Hippocampal formation (tissue), 2 donors: ENCODE results near the gene C10orf120.

Experiments used
- DNase-seq, 2 donors: peaks; one replicate each; lab custom pipeline; 2025; lab: John Stamatoyannopoulos, UW

The C10orf120 gene

DNA sequence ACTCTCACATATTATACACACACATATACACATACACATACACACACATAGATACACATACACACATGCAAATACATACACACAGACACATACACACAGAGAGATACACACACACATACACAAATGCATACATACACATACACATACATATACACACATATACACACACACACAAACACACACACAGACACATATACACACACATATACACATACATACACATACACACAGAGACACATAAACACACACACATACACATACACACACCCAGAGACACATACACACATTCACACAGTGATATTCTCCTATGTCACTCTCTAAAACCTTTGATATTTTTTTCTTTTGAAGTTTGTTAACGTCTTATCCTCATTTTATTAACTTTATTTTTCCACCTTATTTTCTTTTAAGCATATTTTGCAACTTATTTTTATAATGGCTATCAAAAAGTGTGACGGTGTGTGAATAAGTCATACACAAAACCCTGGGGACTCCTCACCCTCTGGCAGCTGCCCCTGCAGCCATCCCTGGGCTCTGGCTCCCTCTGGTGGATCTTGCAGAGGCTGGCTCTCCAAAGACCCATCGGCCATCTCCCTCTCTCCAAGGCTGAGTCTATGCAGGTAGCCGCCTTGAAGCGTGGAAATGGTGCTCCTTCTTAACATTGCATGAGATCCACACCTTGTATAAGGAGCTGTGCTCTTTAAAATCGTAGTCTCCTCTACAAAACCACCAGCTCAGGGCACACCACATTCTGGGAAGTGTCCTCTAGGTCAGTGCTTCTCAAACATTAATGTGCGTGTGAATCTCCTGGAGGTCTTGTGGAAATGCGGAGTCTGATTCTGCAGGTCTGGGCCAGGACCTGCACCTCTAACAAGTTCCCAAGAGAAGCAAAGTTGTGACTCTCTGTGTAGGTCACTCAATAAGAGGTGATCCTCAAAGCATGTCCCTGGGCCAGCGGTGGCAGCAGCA lies 4.1 kb upstream of the C10orf120 start:
- peak; percentile 39 to 79 for DNase-seq

DNA sequence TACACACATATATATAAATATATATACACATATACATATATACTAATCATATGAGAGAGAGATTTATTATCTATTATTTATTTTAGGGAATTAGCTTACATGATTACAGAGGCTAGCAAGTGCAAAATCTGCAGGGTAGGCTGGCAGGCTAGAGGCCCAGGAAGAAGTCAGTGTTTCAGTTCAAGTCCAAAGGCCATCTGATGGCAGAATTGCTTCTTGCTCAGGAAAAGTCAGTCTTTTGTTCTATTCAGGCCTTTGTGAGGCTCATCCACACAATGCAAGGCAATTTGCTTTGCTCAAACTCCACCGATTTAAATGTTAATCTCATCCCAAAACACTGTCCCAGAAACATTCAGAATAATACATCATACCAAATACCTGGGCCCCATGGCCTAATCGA lies 2.6 kb upstream of the C10orf120 start:
- DNase-seq, result peak; percentile 32 to 72

DNA sequence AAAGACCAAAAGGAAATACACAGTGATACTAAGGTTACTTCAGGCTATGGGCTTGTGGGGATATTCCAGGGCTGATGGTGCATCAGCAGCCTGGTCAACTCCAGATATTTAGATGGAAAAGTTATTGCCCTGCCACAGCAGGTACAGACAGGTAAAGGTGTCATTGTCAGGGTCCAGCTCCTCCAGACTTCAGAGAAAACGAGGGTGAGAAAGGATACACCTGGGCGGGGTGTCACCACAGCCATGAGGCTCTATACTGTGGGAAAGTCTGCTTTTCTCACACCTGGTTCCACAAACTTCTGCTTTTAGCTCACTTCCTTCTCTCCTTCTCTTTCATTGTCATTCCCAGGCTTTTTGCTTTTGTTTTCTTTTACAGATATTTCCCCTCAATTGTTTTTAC lies 2.0 kb upstream of the C10orf120 start:
- DNase-seq, result no peak

DNA sequence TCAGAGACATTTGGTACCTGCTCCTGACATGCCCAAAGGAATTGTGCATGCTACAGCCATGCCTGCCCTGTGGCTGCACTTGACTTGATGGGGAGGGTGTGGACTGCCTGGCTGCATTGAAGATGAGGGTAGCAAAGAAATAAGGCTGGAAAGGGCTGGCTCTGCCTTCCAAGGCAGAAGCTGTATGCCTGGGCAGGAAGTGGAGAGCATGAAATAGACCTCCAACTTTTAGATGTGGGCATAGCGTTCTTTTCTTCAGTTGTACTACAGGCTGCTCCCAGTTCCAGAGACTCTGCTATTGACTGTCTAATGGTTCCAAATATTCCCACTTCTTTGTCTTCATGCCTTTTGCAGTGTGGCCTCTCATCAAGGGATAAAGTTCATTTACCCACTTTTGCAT lies 3.0 kb downstream of the C10orf120 start:
- DNase-seq, result no peak

DNA sequence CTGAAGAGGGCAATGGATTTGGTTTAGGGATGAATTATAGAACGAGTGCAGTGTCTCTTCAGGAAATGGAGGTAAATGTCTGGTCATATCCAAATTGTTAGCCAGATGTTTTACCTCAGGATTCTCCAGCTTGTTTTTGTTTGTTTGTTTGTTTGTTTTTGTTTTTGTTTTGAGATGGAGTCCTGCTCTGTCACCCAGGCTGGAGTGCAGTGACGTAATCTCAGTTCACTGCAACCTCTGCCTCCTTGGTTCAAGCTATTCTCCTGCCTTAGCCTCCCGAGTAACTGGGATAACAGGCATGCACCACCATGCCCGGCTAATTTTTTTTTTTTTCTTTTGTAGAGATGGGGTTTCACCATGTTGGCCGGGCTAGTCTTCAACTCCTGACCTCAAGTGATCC lies 6.9 kb downstream of the C10orf120 start:
- DNase-seq, result no peak

DNA sequence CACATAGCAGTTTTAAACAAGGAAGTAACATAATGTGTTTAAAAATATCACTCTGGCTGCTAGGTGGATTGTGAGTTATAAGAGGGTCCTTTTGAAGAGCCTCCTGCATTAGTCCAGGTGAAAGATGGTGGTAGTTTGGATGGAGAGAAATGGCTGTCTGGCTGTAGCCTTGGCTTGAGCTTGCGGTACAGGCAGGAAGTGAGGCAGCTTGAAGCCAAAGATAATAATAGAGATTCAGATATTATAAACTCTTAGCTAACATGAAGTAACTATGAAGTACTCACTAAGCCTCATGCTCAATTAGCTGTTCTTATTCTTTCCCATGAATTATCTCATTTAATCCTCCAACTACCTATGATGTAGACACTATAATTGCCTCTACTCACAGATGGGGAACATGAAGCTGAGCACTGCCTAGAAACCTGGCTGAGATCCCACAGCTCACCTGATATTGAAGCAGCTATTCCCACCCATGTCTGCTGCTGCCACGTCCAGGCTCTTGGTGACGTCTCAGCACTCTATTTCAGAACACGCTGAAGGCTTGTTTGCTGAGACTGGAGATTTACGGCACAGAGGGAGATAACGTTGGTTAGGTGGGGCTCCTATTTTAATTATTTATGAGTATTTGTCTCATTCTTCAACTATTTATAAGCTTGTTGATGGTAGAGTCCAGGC lies 10.4 kb downstream of the C10orf120 start:
- no peak for DNase-seq

DNA sequence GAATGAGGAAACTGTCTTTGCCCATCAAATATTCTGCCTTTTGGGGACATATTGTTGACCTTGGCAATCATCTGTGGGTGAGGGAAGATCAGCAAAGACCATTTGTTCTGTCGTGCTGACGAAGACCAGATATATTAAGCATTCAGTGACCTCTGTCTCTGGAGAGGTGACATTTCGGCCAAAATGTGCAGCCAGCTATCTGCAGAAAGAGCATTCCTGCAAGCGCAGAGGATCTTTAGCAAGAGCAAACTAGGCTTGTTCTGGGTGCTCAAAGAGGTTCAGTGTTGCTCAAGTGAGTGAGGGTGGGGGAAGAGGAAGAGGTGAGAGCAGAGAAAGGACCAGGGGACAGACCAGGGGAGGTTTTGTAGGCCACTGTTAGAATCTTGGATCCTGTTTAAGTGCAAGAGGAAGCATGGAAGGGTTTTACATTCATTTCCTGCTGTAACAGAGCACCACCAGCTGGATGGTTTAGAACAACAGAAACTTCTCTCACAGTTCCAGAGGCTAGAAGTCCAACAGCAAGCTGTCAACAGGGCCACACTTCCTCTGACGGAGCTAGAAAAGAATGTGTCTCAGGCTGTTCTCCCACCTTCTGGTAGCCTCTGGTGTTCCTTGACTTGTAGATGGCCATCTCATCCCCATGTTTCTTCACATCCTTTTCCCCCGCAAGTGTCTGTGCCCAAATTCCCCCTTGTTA lies 11.2 kb downstream of the C10orf120 start:
- no peak for DNase-seq

DNA sequence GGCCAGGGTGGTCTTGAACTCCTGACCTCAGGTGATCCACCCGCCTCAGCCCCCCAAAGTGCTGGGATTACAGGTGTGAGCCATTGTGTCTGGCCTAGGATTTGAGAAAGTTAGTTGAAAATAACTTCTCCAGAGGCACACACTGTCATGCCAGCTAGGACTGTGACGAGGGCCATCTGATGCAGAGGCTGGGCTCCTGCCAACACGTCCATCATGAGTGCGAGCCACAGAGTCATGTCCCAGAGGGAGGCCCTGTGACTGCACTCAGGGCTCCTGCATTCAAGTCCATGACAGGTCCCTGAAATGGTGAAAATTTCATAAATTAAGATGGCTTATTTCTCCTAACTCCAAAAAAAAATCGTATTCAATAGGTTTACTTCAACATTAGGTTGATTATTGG lies 17.1 kb downstream of the C10orf120 start:
- DNase-seq, result no peak

DNA sequence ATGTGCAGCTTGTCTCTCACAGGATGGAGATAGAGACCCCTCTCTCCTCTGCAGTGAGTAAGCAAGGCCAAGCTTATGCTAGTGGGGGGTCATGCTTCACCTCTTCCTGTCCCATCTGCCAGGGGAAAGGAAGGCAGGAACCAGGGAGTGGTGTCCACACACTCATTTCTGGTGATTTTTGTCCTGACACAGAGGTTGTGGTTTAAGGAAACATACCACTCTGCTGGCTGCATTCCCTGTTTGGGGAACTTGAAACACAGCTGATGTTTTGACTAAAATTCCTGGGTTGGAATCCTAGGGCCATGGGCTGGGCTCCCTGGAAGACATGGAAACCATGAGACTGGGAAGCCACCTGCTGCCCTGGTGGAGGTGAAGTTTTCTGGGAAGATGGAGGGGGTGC lies 21.4 kb downstream of the C10orf120 start:
- DNase-seq, result no peak

DNA sequence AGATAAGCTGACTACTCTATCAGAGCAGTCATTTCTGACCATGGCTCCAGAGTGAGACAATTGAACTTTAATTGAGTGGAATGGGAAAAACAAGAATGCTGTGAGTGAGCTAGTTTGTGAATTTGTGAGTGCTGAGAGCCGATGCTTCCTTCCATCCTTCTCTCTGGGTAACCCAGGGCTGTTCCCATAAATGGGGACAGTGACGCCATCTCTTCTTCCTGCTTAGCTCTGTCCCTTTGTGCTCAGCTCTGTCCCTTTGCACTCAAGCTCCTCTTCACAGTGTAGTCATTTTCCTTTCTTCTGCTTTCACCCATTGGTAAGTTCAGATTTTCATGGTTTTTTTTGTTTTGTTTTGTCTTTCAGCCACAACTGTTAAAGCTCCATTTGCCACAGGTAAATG lies 24.4 kb downstream of the C10orf120 start:
- DNase-seq, result no peak

DNA sequence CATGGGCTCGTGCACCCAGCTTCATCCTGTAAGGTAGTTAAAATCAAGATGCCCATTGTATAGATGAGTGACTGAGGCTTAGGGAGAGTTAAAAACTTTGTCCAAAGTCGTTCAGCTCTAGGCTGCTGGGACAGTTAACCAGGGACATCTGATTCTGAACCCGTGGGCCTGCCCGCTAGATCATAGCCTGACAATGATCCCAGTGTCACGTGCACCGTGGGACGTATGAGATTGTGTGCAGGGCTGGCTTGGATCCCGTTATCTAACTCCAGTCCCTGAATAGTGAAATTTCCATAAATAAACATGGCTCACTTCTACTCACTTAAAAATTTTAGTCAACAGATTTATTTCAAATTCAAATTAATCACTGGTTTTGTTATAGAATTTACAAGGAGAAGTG lies 24.9 kb downstream of the C10orf120 start:
- DNase-seq, result no peak

DNA sequence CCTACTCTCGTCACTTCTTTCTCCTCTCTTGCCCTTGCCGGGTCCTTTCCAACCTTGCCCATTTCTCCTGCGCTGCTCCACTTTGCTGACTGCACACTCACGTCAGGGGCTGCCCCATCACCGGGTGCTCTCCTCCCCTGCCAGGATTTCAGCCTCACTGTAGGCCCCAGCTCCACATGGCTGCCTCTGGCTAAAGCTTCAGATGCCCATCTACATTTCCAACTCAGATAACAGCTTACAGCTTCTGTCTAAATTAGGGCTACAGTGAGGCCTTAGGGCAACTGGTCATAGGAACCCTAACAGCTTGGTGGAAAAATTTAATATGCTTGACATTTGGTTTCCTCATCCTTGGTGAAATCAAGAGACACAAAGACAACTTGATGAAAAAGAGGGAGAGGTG lies 25.9 kb downstream of the C10orf120 start:
- no peak for DNase-seq

DNA sequence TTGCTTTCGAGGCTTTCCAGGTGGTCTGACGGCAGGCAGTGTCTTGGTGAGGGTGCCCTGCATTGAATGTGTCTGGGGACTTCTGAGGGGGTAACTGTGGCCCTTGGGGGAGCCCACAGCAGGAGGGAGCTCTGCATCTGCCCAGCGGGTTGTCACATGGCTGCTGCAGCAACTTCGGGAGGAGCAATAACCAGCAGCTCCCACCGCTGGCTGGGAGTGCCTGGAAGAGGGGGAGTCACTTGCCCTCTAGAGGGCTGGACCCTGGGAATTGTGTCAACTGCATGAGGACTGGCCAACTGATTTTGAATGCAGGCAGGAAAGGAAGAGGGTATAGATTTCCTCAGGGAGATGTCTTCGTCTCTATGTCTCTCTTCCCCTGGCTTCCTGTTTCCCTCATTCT lies 26.4 kb downstream of the C10orf120 start:
- no peak for DNase-seq

DNA sequence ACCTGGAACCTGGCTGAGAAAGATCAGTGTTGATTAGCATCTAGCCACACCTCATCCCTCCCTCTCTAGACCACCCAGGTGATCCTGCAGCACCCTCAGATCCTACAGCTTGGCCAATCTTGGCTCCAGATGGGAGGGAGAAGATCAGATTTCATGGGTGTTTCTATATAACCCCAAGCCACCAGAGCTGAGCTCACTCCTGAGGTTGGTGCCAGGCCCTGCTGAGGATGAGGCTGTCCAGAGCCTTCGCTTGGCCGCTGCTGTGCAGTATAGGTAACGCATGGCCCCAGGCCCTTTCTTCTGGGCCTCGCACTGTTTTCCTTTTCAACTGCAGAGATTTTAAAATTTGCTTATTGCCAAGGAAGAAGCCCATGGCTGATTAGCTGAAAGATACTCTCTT lies 27.0 kb downstream of the C10orf120 start:
- no peak for DNase-seq

DNA sequence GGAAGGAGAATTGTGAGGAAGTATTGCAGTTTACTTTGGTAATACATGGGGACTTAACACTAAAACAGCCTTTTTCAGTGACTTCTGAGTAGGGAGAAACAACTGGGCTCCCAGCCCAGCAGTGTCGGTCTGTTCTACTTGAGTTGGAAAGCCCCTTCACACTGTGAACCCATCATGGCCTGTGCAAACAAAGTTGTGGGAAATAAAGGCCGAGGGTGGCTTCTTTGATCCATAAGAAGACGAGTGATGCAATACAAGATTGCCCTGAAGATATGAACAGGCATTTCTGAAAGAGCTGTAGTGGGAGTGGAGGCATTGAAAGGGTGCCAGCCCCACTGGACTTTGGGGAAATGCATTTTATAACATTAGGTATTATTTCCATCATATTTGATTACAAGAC lies 28.3 kb downstream of the C10orf120 start:
- no peak for DNase-seq

DNA sequence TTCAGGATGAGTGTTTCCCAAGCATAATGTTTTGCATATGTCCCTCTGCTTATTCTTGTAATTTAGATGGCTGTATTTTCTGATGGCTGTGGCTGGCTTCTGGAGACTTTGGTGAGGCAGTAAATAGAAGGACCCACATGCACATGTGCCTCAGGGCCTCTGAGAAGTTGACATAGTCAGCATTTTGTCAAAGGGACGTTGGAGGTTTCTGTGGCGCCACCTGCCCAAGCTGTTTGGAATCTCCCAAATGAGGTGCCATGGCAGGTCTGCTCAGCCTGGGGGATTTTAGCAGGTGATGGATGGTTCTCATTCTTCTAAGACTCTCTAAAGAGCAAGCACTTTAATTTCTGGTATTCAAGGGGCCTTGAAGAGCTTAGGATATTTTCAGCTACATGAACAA lies 29.8 kb downstream of the C10orf120 start:
- no peak for DNase-seq

DNA sequence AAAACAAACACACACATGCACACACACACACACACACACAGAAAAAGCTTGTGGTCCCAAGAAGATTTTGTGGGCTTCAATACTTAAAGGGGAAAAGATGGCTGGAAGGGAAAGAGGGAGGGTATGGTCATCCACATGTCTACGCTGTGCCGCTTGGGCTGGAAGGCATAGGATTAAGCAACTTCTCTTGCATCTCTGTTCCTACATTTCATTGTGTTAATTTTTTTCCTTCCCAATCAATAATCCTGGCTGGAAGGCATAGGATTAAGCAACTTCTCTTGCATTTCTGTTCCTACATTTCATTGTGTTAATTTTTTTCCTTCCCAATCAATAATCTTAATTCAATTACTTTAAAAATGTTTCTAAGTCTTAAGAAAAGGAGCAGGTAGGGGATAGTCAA lies 30.6 kb downstream of the C10orf120 start:
- DNase-seq, result no peak

DNA sequence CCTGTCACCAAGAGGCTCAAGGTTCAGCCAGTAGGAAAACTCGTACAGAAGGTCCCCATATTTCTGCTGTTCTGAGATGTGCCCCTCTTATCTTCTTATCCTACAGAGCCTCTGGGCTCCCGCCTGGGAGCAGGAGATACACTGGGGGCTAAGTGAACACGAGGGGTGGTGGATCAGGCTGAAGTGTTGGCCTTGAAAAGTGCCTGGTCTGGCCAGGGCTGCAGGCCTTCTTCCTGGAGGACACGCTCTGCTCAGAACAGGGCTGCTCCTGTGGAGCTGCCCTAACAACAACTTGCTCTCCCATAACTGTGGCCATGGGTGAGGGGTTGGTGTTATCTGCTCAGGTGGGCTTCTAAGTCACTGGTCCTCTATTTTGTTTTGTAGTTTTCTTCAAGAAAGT lies 33.7 kb downstream of the C10orf120 start:
- no peak for DNase-seq

DNA sequence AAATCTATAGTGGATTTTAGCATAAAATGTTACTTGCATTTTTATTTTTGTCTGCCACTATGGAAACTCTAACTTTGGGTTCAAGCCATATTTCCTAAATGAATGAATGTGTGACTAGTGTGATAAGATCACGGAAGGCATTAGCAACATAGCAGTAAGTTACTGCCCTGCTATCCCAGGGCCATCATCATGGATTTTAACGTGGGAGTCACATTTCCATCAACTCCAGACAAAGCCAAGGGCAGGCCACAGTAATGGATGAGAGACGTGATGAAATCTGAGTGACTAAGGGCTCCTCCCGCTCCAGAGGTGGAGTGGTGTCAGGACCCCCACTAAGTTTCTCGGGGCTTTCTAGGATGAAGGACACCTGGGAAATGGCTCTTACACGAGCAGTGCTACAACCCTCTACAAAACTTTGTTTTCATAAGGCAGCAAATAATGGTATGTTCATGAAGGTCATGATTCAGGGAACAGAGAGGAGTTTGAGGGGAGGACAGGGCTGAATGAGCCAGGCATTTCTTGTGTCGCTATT lies 34.3 kb downstream of the C10orf120 start:
- DNase-seq, result no peak

DNA sequence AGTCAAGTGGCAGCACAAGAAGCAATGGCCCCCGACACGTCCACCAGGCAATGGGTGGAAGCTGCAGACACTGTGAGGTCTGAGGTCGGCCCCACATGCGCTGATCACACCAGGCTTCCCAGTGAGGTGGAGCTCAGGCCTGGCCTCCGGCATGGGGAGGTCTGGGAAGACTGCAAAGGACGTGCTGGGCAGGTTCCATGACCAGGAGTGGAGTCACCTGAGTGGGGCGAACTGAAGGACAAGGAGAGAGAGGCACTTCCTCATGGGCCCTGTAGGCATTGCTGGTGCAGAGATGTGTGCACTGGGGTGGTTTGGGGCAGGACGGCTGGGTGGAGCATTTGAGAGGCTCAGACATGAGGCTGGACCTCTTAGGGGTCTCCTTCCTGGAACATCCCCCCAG lies 35.1 kb downstream of the C10orf120 start:
- no peak for DNase-seq

DNA sequence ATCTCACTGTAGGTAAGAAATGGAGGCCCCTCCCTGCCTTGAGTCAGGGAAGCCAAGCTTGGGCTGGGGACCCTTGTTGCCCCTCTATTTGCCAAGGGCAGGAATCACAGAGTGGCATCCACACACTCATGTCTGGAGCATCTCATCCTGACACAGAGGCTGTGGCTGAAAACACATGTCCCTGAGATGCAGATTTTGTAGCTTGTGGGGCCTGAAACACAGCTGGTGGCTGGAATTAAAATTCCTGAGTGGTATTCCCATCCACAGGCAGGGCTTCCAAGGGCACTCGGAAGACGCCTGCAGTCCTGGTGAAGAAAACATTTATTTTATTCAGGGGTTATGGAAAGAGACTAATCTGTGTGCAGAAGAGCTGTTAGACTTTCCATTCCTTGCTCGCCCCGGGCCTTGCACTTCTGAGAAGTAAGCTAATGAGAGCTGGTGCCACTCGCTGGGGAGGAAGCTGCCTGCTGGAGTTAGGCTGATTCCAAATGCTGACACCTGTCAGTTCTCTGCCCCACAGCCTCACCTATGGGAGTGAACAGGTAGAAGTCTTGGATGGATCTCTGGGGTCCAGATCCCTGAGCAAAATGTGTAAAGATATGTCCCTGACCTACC lies 36.0 kb downstream of the C10orf120 start:
- DNase-seq, result no peak

DNA sequence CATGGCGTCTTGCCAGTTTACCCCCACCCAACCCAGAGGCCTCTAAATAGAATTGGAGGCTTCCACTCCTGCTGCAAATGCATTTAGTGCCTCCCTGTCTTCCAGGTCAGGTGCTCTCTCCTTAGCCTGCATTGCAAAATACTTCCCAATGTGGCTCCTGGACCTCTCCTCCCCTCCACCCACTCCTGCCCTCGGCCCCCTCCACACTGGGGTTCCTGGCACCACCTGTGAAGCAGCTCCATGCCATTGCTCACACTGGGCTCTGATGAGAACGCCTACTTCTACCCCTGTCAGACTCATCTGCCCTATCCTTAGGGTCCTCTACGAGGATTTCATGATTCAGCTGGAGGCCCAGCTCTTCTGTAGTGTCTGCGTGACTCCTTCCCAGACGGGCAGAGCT lies 37.4 kb downstream of the C10orf120 start:
- DNase-seq, result no peak
